CD4-positive, alpha-beta T cell (primary cell): Measurements from ENCODE around the gene NVL. TPM values are rescaled to one million over a fixed set of nuclear protein-coding genes. Genes with fewer than 3 reads are reported as not detected.

Experiments used
- ATAC-seq: fragments of 200-7000 bp; cut with Tn5 transposase; one replicate; pipeline ENCODE4 v1.10.0; 2022; ENCODE audit warnings: mild to moderate bottlenecking; ENCODE audit not compliant: poor library complexity
- CTCF ChIA-PET: fragments of 350-600 bp; sonication (Branson Sonifier 250); formaldehyde crosslinking; loops from one replicate; lab custom pipeline; 2021; ENCODE audit warnings: antibody characterized with exemption, inconsistent platforms; lab: Charles Lee
- POLR2A ChIA-PET: fragments of 350-600 bp; sonication (Branson Sonifier 250); formaldehyde crosslinking; loops from one replicate; lab custom pipeline; 2021; ENCODE audit warnings: antibody characterized with exemption, inconsistent platforms; lab: Charles Lee
- DNase-seq, 14 experiments: peaks; one replicate each; pipeline ENCODE4 v3.0.0-alpha.2; 2013 to 2020; ENCODE audit warnings: mixed read lengths in 2 of 14
- H3K27ac ChIP-seq, 2 donors: one replicate each; pipeline versions ENCODE4 v1.5.1 to v1.7.0; 2013; ENCODE audit warnings: low read length in 2 of 2, low read depth in 1 of 2, mild to moderate bottlenecking in 1 of 2
- H3K27me3 ChIP-seq, 2 experiments: 1 replicate in 1 of 2; 2 replicates in 1 of 2; pipeline versions ENCODE4 v1.6.1 to v1.7.0; 2013; ENCODE audit warnings: low read length in 2 of 2, control low read depth in 1 of 2, mild to moderate bottlenecking in 1 of 2, moderate library complexity in 1 of 2; ENCODE audit not compliant: insufficient read depth in 2 of 2, control insufficient read depth in 1 of 2
- H3K36me3 ChIP-seq: one replicate; pipeline ENCODE4 v1.6.1; 2013; ENCODE audit warnings: low read length, control low read depth; ENCODE audit not compliant: insufficient read depth
- H3K4me1 ChIP-seq: one replicate; pipeline ENCODE4 v1.6.1; 2013; ENCODE audit warnings: low read length, control low read depth; ENCODE audit not compliant: insufficient read depth
- H3K4me3 ChIP-seq: one replicate; pipeline ENCODE4 v1.5.1; 2013; ENCODE audit warnings: mild to moderate bottlenecking, low read length, moderate library complexity
- H3K9me3 ChIP-seq, 2 experiments: 1 replicate in 1 of 2; 2 replicates in 1 of 2; pipeline versions ENCODE4 v1.6.1 to v1.7.0; 2013; ENCODE audit warnings: low read length in 2 of 2, mild to moderate bottlenecking in 2 of 2, control low read depth in 1 of 2, moderate library complexity in 1 of 2; ENCODE audit not compliant: control insufficient read depth in 1 of 2, insufficient read depth in 1 of 2
- H3K27ac Mint-ChIP-seq: one replicate; pipeline ENCODE4 v1.8.0; 2020; ENCODE audit warnings: mixed read lengths
- H3K27me3 Mint-ChIP-seq: one replicate; pipeline ENCODE4 v1.8.0; 2021; ENCODE audit warnings: mixed read lengths
- H3K36me3 Mint-ChIP-seq: one replicate; pipeline ENCODE4 v1.8.0; 2021; ENCODE audit warnings: low read depth, mixed read lengths
- H3K4me1 Mint-ChIP-seq: one replicate; pipeline ENCODE4 v1.8.0; 2021; ENCODE audit warnings: low read depth, mixed read lengths
- H3K4me3 Mint-ChIP-seq: one replicate; pipeline ENCODE4 v1.8.0; 2020; ENCODE audit warnings: mild to moderate bottlenecking, mixed read lengths
- H3K9me3 Mint-ChIP-seq: one replicate; pipeline ENCODE4 v1.8.0; 2020; ENCODE audit warnings: mixed read lengths
- CTCF ChIP-seq: fragments of 200-600 bp; IDR thresholded peaks from one replicate; pipeline ENCODE4 v1.8.0; 2022; ENCODE audit warnings: antibody characterized with exemption, mild to moderate bottlenecking
- intact Hi-C, 2 experiments: fragments of 100-400 bp; cut with DNase I in 1 of 2; cut with micrococcal nuclease in 1 of 2; formaldehyde crosslinking; loops; one replicate each; pipeline versions ENCODE4 v1.15.1 to v1.9.0; 2023 to 2025; cut with DNase I, micrococcal nuclease
- total RNA-seq, 174 experiments: library from RNA in 2 of 174; stranded (reverse) in 2 of 174; gene quantifications; one replicate each; pipeline ENCODE4 v1.2.3 and lab custom pipeline; 2021 to 2026

NVL gene
- total RNA-seq, 2 experiments from 2014 or later: 14.9 to 18.5 TPM

- Mint-ChIP-seq H3K9me3 (no peaks in the 10 kb centered on the region), H3K27ac (no peak overlapping the region), H3K36me3 (peaks cover 37% of the 10 kb centered on the region), H3K27me3 (no peaks in the 10 kb centered on the region), H3K4me1 (no peaks in the 10 kb centered on the region), H3K4me3 (no peak overlapping the region)
- no peak overlapping the region for H3K27ac ChIP-seq
- ChIA-PET POLR2A (no interaction called here), CTCF (no interaction called here)
- intact Hi-C loops: no loop called here
- H3K4me3 ChIP-seq: no peak overlapping the region
- H3K36me3 ChIP-seq: peaks cover 30% of the 10 kb centered on the region
- H3K4me1 ChIP-seq: no peaks in the 10 kb centered on the region
- H3K27me3 ChIP-seq: no peaks in the 10 kb centered on the region
- DNase-seq: no peak
- TF ChIP-seq CTCF: no peak
- H3K9me3 ChIP-seq: no peaks in the 10 kb centered on the region
- ATAC-seq: no peak
Observed at GRCh38 chr1:224226849-224227502, 103.0 kb downstream of the NVL start.

GRCh38 chr1:224223819-224224714 lies 105.9 kb downstream of the NVL start:
- Histone ChIP-seq H3K9me3 (no peaks in the 10 kb centered on the region), H3K27ac (no peak overlapping the region), H3K36me3 (peaks cover 13% of the 10 kb centered on the region), H3K4me1 (no peaks in the 10 kb centered on the region), H3K4me3 (no peak overlapping the region), H3K27me3 (no peaks in the 10 kb centered on the region)
- POLR2A ChIA-PET: interaction anchor here (1.1 kb wide), 1 partner anchor 41 kb away, joined by 3 read pairs; the partner anchor contains the start of gene DEGS1
- TF ChIP-seq CTCF: no peak
- Mint-ChIP-seq H3K4me3 (no peak overlapping the region), H3K9me3 (no peaks in the 10 kb centered on the region), H3K36me3 (peaks cover 15% of the 10 kb centered on the region), H3K4me1 (no peaks in the 10 kb centered on the region), H3K27ac (no peak overlapping the region), H3K27me3 (no peaks in the 10 kb centered on the region)
- CTCF ChIA-PET: no interaction called here
- intact Hi-C loops: no loop called here
- DNase-seq: no peak
- ATAC-seq: no peak

GRCh38 chr1:224219612-224220059 lies 110.3 kb downstream of the NVL start:
- no peaks in the 10 kb centered on the region for H3K9me3 Mint-ChIP-seq
- no peak overlapping the region for H3K27ac Mint-ChIP-seq
- no peak overlapping the region for H3K4me3 Mint-ChIP-seq
- ATAC-seq (no peak), DNase-seq (no peak)
- intact Hi-C loops: no loop called here
- POLR2A ChIA-PET: no interaction called here
- H3K4me1 Mint-ChIP-seq: no peaks in the 10 kb centered on the region
- no peaks in the 10 kb centered on the region for H3K36me3 ChIP-seq
- no peaks in the 10 kb centered on the region for H3K9me3 ChIP-seq
- no peak overlapping the region for H3K4me3 ChIP-seq
- CTCF ChIA-PET: no interaction called here
- no peak for TF ChIP-seq CTCF
- H3K27me3 Mint-ChIP-seq: no peaks in the 10 kb centered on the region
- H3K27me3 ChIP-seq: no peaks in the 10 kb centered on the region
- H3K36me3 Mint-ChIP-seq: no peaks in the 10 kb centered on the region
- H3K4me1 ChIP-seq: no peaks in the 10 kb centered on the region
- H3K27ac ChIP-seq: no peak overlapping the region
